HepG2 (cell line): ENCODE results near the gene BARHL2.

Experiments used
- AHR ChIP-seq: IDR thresholded peaks from 2 replicates; pipeline ENCODE4 v1.6.1; 2018; ENCODE audit warnings: missing genetic modification reagents, missing compliant biosample characterization
- ARID2 ChIP-seq: sonication (generic); formaldehyde crosslinking; IDR thresholded peaks from 2 replicates; pipeline ENCODE4 v1.8.1; 2022; ENCODE audit warnings: mild to moderate bottlenecking, missing genetic modification reagents, borderline replicate concordance
- ARID3A ChIP-seq: IDR thresholded peaks from 2 replicates; pipeline ENCODE4 v1.6.1; 2012; ENCODE audit warnings: low read depth, low read length, improper control_type of control experiment
- EHMT2 ChIP-seq: fragments of 200-600 bp; sonication (generic); IDR thresholded peaks from 2 replicates; pipeline ENCODE4 v1.7.0; 2017; ENCODE audit warnings: antibody characterized with exemption, low read depth, low read length, borderline replicate concordance
- FOXM1 ChIP-seq: sonication (generic); formaldehyde crosslinking; IDR thresholded peaks from 2 replicates; pipeline ENCODE4 v1.5.0; 2020; ENCODE audit warnings: missing genetic modification reagents
- HOXA7 ChIP-seq: sonication (generic); formaldehyde crosslinking; IDR thresholded peaks from 2 replicates; pipeline ENCODE4 v1.8.1; 2022; ENCODE audit warnings: mild to moderate bottlenecking, missing genetic modification reagents, moderate library complexity
- KDM5A ChIP-seq: fragments of 200-600 bp; sonication (generic); IDR thresholded peaks from 2 replicates; pipeline ENCODE4 v1.7.0; 2018; ENCODE audit warnings: antibody characterized with exemption, mild to moderate bottlenecking, low read length, borderline replicate concordance
- PBX3 ChIP-seq: sonication (generic); formaldehyde crosslinking; IDR thresholded peaks from 2 replicates; pipeline ENCODE4 v1.8.1; 2023; ENCODE audit warnings: missing genetic modification reagents, inconsistent platforms, borderline replicate concordance
- RBM22 ChIP-seq: fragments of 200-400 bp; formaldehyde crosslinking; optimal IDR thresholded peaks from 2 replicates; pipeline ENCODE3; 2017; ENCODE audit warnings: mild to moderate bottlenecking, low read length, moderate library complexity
- TEF ChIP-seq: sonication (generic); formaldehyde crosslinking; IDR thresholded peaks from 2 replicates; pipeline ENCODE4 v1.5.0; 2020; ENCODE audit warnings: missing genetic modification reagents
- ZBTB21 ChIP-seq: sonication (generic); formaldehyde crosslinking; IDR thresholded peaks from 2 replicates; pipeline ENCODE4 v1.4.0; 2020; ENCODE audit warnings: missing genetic modification reagents
- TF ChIP-seq, protein P1 (sequence below): sonication (generic); formaldehyde crosslinking; IDR thresholded peaks from 2 replicates; pipeline ENCODE4 v1.5.0; 2020; ENCODE audit warnings: mild to moderate bottlenecking, missing genetic modification reagents, moderate library complexity
- TF ChIP-seq, protein P2 (sequence below): IDR thresholded peaks from 2 replicates; pipeline ENCODE4 v1.6.1; 2012; ENCODE audit warnings: inconsistent platforms
- TF ChIP-seq, protein P3 (sequence below): sonication (generic); formaldehyde crosslinking; IDR thresholded peaks from 2 replicates; pipeline ENCODE4 v1.4.0; 2020; ENCODE audit warnings: missing genetic modification reagents, mild to moderate bottlenecking, borderline replicate concordance

DNA sequence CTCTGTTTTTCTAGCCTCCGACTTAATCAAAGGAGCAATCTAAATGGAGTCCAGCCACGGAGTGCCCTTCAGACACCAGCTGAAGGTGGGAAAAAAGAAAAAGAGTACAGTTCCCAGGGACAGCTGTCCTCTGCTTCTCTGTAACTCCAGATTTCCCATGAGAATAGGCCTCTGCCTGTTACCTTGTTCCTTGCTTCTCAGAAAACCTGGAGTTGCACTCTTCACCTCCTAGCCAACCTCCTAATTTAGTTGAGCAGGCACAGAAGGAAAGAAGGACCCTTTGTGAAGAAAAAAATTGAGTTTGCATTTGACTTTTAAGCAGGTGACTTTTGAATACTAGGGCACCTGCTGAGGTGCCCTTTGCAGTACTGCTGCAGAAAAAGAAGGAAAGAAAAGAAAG is 8.3 kb downstream of the BARHL2 start:
- TF ChIP-seq ZBTB21 (CRISPR knock-in tag) (no peak), EHMT2 (no peak), TEF (no peak), ARID2 (CRISPR knock-in tag) (no peak), HOXA7 (no peak), ARID3A (no peak), AHR (CRISPR knock-in tag) (no peak), PBX3 (no peak), FOXM1 (CRISPR knock-in tag) (no peak), KDM5A (no peak), RBM22 (no peak)
- TF ChIP-seq, protein P1, sequence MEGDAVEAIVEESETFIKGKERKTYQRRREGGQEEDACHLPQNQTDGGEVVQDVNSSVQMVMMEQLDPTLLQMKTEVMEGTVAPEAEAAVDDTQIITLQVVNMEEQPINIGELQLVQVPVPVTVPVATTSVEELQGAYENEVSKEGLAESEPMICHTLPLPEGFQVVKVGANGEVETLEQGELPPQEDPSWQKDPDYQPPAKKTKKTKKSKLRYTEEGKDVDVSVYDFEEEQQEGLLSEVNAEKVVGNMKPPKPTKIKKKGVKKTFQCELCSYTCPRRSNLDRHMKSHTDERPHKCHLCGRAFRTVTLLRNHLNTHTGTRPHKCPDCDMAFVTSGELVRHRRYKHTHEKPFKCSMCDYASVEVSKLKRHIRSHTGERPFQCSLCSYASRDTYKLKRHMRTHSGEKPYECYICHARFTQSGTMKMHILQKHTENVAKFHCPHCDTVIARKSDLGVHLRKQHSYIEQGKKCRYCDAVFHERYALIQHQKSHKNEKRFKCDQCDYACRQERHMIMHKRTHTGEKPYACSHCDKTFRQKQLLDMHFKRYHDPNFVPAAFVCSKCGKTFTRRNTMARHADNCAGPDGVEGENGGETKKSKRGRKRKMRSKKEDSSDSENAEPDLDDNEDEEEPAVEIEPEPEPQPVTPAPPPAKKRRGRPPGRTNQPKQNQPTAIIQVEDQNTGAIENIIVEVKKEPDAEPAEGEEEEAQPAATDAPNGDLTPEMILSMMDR: no peak
- TF ChIP-seq, protein P2, sequence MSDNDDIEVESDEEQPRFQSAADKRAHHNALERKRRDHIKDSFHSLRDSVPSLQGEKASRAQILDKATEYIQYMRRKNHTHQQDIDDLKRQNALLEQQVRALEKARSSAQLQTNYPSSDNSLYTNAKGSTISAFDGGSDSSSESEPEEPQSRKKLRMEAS: no peak
- TF ChIP-seq, protein P3, sequence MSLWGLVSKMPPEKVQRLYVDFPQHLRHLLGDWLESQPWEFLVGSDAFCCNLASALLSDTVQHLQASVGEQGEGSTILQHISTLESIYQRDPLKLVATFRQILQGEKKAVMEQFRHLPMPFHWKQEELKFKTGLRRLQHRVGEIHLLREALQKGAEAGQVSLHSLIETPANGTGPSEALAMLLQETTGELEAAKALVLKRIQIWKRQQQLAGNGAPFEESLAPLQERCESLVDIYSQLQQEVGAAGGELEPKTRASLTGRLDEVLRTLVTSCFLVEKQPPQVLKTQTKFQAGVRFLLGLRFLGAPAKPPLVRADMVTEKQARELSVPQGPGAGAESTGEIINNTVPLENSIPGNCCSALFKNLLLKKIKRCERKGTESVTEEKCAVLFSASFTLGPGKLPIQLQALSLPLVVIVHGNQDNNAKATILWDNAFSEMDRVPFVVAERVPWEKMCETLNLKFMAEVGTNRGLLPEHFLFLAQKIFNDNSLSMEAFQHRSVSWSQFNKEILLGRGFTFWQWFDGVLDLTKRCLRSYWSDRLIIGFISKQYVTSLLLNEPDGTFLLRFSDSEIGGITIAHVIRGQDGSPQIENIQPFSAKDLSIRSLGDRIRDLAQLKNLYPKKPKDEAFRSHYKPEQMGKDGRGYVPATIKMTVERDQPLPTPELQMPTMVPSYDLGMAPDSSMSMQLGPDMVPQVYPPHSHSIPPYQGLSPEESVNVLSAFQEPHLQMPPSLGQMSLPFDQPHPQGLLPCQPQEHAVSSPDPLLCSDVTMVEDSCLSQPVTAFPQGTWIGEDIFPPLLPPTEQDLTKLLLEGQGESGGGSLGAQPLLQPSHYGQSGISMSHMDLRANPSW (CRISPR knock-in tag): no peak
